Renal pelvis (tissue), 12 donors: ENCODE results near the gene CSTF3. TPM values are rescaled to one million over a fixed set of nuclear protein-coding genes. Genes with fewer than 3 reads are reported as not detected.
A peak's percentile ranks its signal among the peaks of the same experiment; 100 is the strongest.

Source experiments
- DNase-seq: peaks from one replicate; pipeline ENCODE4 v3.0.0-alpha.2; 2013
- long read RNA-seq, 16 experiments: transcript quantifications; one replicate each; lab custom pipeline, GENCODE V29; 2026
- polyA plus RNA-seq, 3 donors: library from polyadenylated mRNA; unstranded; fragments of 120-200 nt; gene quantifications; one replicate each; pipeline ENCODE4 v1.2.1, GENCODE V29; 2013; ENCODE audit not compliant: insufficient read length in 3 of 3

CSTF3 gene
- polyA plus RNA-seq = 10 to 100 TPM; 58.1 to 62.7 (median 62.3) TPM
- long read RNA-seq, donor 1, transcript CSTF3-203 (3 exons, 1,132 nt) = major isoform, 35 of 70 reads
- long read RNA-seq, donor 1, transcript CSTF3-202 (2 exons, 715 nt) = minor isoform, 32 of 70 reads
- long read RNA-seq, donor 1, partial matches to known transcripts = 0 of 70 reads
- long read RNA-seq, donor 1, other reads (novel, unspliced or antisense) = 0 of 70 reads
- long read RNA-seq, donor 2, transcript CSTF3-203 (3 exons, 1,132 nt) = major isoform, 29 of 65 reads
- long read RNA-seq, donor 2, transcript CSTF3-201 (21 exons, 2,797 nt) = minor isoform, 10 of 65 reads
- long read RNA-seq, donor 2, transcript CSTF3-202 (2 exons, 715 nt) = minor isoform, 19 of 65 reads
- long read RNA-seq, donor 2, partial matches to known transcripts = 7 of 65 reads
- long read RNA-seq, donor 2, other reads (novel, unspliced or antisense) = 0 of 65 reads
- long read RNA-seq, donor 3, transcript CSTF3-203 (3 exons, 1,132 nt) = major isoform, 32 of 65 reads
- long read RNA-seq, donor 3, transcript CSTF3-202 (2 exons, 715 nt) = minor isoform, 24 of 65 reads
- long read RNA-seq, donor 3, partial matches to known transcripts = 6 of 65 reads
- long read RNA-seq, donor 3, other reads (novel, unspliced or antisense) = 0 of 65 reads
- long read RNA-seq, donor 4, transcript CSTF3-202 (2 exons, 715 nt) = minor isoform, 23 of 75 reads
- long read RNA-seq, donor 4, transcript CSTF3-203 (3 exons, 1,132 nt) = major isoform, 37 of 75 reads
- long read RNA-seq, donor 4, transcript CSTF3-201 (21 exons, 2,797 nt) = minor isoform, 5 of 75 reads
- long read RNA-seq, donor 4, partial matches to known transcripts = 10 of 75 reads
- long read RNA-seq, donor 4, other reads (novel, unspliced or antisense) = 0 of 75 reads
- long read RNA-seq, donor 5, transcript CSTF3-202 (2 exons, 715 nt) = minor isoform, 5 of 32 reads
- long read RNA-seq, donor 5, transcript CSTF3-201 (21 exons, 2,797 nt) = minor isoform, 7 of 32 reads
- long read RNA-seq, donor 5, transcript CSTF3-203 (3 exons, 1,132 nt) = major isoform, 19 of 32 reads
- long read RNA-seq, donor 5, partial matches to known transcripts = 0 of 32 reads
- long read RNA-seq, donor 5, other reads (novel, unspliced or antisense) = 0 of 32 reads
- long read RNA-seq, donor 6, transcript CSTF3-203 (3 exons, 1,132 nt) = major isoform, 23 of 55 reads
- long read RNA-seq, donor 6, transcript CSTF3-202 (2 exons, 715 nt) = minor isoform, 16 of 55 reads
- long read RNA-seq, donor 6, partial matches to known transcripts = 12 of 55 reads
- long read RNA-seq, donor 6, other reads (novel, unspliced or antisense) = 0 of 55 reads
- long read RNA-seq, donor 7, transcript CSTF3-202 (2 exons, 715 nt) = minor isoform, 12 of 39 reads
- long read RNA-seq, donor 7, transcript CSTF3-203 (3 exons, 1,132 nt) = major isoform, 23 of 39 reads
- long read RNA-seq, donor 7, partial matches to known transcripts = 0 of 39 reads
- long read RNA-seq, donor 7, other reads (novel, unspliced or antisense) = 0 of 39 reads
- long read RNA-seq, donor 8, transcript CSTF3-203 (3 exons, 1,132 nt) = major isoform, 6 of 8 reads
- long read RNA-seq, donor 8, partial matches to known transcripts = 0 of 8 reads
- long read RNA-seq, donor 8, other reads (novel, unspliced or antisense) = 0 of 8 reads
- long read RNA-seq, donor 9, transcript CSTF3-201 (21 exons, 2,797 nt) = minor isoform, 9 of 66 reads
- long read RNA-seq, donor 9, transcript CSTF3-203 (3 exons, 1,132 nt) = major isoform, 37 of 66 reads
- long read RNA-seq, donor 9, transcript CSTF3-202 (2 exons, 715 nt) = minor isoform, 14 of 66 reads
- long read RNA-seq, donor 9, partial matches to known transcripts = 6 of 66 reads
- long read RNA-seq, donor 9, other reads (novel, unspliced or antisense) = 0 of 66 reads
- long read RNA-seq, donor 10, transcript CSTF3-202 (2 exons, 715 nt) = minor isoform, 15 of 52 reads
- long read RNA-seq, donor 10, transcript CSTF3-203 (3 exons, 1,132 nt) = major isoform, 27 of 52 reads
- long read RNA-seq, donor 10, partial matches to known transcripts = 7 of 52 reads
- long read RNA-seq, donor 10, other reads (novel, unspliced or antisense) = 0 of 52 reads
- long read RNA-seq, donor 11, transcript CSTF3-203 (3 exons, 1,132 nt) = major isoform, 21 of 33 reads
- long read RNA-seq, donor 11, transcript CSTF3-202 (2 exons, 715 nt) = minor isoform, 10 of 33 reads
- long read RNA-seq, donor 11, partial matches to known transcripts = 0 of 33 reads
- long read RNA-seq, donor 11, other reads (novel, unspliced or antisense) = 0 of 33 reads
- long read RNA-seq, donor 12, transcript CSTF3-202 (2 exons, 715 nt) = minor isoform, 29 of 87 reads
- long read RNA-seq, donor 12, transcript CSTF3-203 (3 exons, 1,132 nt) = major isoform, 36 of 87 reads
- long read RNA-seq, donor 12, partial matches to known transcripts = 18 of 87 reads
- long read RNA-seq, donor 12, other reads (novel, unspliced or antisense) = 0 of 87 reads
- long read RNA-seq, donor 13, transcript CSTF3-202 (2 exons, 715 nt) = major isoform, 12 of 22 reads
- long read RNA-seq, donor 13, transcript CSTF3-203 (3 exons, 1,132 nt) = minor isoform, 8 of 22 reads
- long read RNA-seq, donor 13, partial matches to known transcripts = 0 of 22 reads
- long read RNA-seq, donor 13, other reads (novel, unspliced or antisense) = 0 of 22 reads
- long read RNA-seq, donor 14 = 0 reads
- long read RNA-seq, donor 15, transcript CSTF3-201 (21 exons, 2,797 nt) = minor isoform, 6 of 87 reads
- long read RNA-seq, donor 15, transcript CSTF3-203 (3 exons, 1,132 nt) = major isoform, 46 of 87 reads
- long read RNA-seq, donor 15, transcript CSTF3-202 (2 exons, 715 nt) = minor isoform, 35 of 87 reads
- long read RNA-seq, donor 15, partial matches to known transcripts = 0 of 87 reads
- long read RNA-seq, donor 15, other reads (novel, unspliced or antisense) = 0 of 87 reads
- long read RNA-seq, donor 16, transcript CSTF3-201 (21 exons, 2,797 nt) = minor isoform, 9 of 71 reads
- long read RNA-seq, donor 16, transcript CSTF3-203 (3 exons, 1,132 nt) = major isoform, 37 of 71 reads
- long read RNA-seq, donor 16, transcript CSTF3-202 (2 exons, 715 nt) = minor isoform, 25 of 71 reads
- long read RNA-seq, donor 16, partial matches to known transcripts = 0 of 71 reads
- long read RNA-seq, donor 16, other reads (novel, unspliced or antisense) = 0 of 71 reads

- peak; percentile 100 for DNase-seq
Observed at GRCh38 chr11:33161120-33162005, at the start of gene CSTF3. Gene CSTF3 (minus strand): TSS chr11:33161480. CDS start chr11:33161325, 155 bp downstream.

GRCh38 chr11:33208150-33208549 is 46.9 kb upstream of the CSTF3 start:
- no peak for DNase-seq

- DNase-seq = peak; percentile 9
Observed at GRCh38 chr11:33207408-33207985, 46.2 kb upstream of the CSTF3 start.

- no peak for DNase-seq
Observed at GRCh38 chr11:33197915-33198727, 36.8 kb upstream of the CSTF3 start.

- peak; percentile 9 for DNase-seq
Observed at GRCh38 chr11:33195462-33196173, 34.3 kb upstream of the CSTF3 start.

- no peak for DNase-seq
Observed at GRCh38 chr11:33194455-33194854, 33.2 kb upstream of the CSTF3 start.

- no peak for DNase-seq
Observed at GRCh38 chr11:33191467-33191866, 30.2 kb upstream of the CSTF3 start.

- no peak for DNase-seq
Observed at GRCh38 chr11:33187998-33188722, 26.9 kb upstream of the CSTF3 start.

- DNase-seq = no peak
Observed at GRCh38 chr11:33185756-33186155, 24.5 kb upstream of the CSTF3 start.

GRCh38 chr11:33182246-33182878 is 21.1 kb upstream of the CSTF3 start:
- DNase-seq = no peak

- no peak for DNase-seq
Observed at GRCh38 chr11:33179348-33179803, 18.1 kb upstream of the CSTF3 start.

GRCh38 chr11:33178443-33179180 is 17.3 kb upstream of the CSTF3 start:
- DNase-seq = no peak
